H1 (cell line): Measurements from ENCODE around the gene SOHLH1. TPM values are rescaled to one million over a fixed set of nuclear protein-coding genes. Genes with fewer than 3 reads are reported as not detected.

ENCODE experiments used
- CTCF ChIA-PET: fragments of 300-600 bp; sonication (Branson Sonifier 250); formaldehyde crosslinking; loops from one replicate; lab custom pipeline; 2021; ENCODE audit not compliant: partially characterized antibody; lab: Charles Lee
- POLR2A ChIA-PET: fragments of 300-600 bp; sonication (Branson Sonifier 250); formaldehyde crosslinking; loops from one replicate; lab custom pipeline; 2021; ENCODE audit warnings: inconsistent platforms; ENCODE audit not compliant: partially characterized antibody; lab: Charles Lee
- DNase-seq, 2 experiments: peaks; one replicate each; pipeline versions ENCODE4 v3.0.0 to v3.0.0-alpha.2; 2010 to 2022; ENCODE audit warnings: low spot score in 2 of 2, low read depth in 1 of 2, mixed read lengths in 1 of 2
- FAIRE-seq: peaks from 2 replicates; lab custom pipeline; 2011; peaks lifted over from hg19 to GRCh38; lab: Jason Lieb, UNC
- H2AFZ ChIP-seq: 2 replicates; pipeline ENCODE4 v1.8.1; 2012; ENCODE audit warnings: low read length, inconsistent platforms
- H2AK5ac ChIP-seq: 2 replicates; pipeline ENCODE4 v1.6.1; 2013; ENCODE audit warnings: low read depth, low read length
- H2BK120ac ChIP-seq: replicated peaks from 2 replicates; pipeline ENCODE3; 2013; ENCODE audit warnings: low read depth, low read length, inconsistent platforms
- H2BK12ac ChIP-seq: 2 replicates; pipeline ENCODE4 v1.6.1; 2013; ENCODE audit warnings: low read depth, low read length
- H2BK15ac ChIP-seq: 2 replicates; pipeline ENCODE4 v1.6.1; 2013; ENCODE audit warnings: low read length
- H2BK20ac ChIP-seq: 2 replicates; pipeline ENCODE4 v1.6.1; 2013; ENCODE audit warnings: low read length
- H2BK5ac ChIP-seq: 2 replicates; pipeline ENCODE4 v1.6.1; 2013; ENCODE audit warnings: low read depth, low read length
- H3K14ac ChIP-seq: 2 replicates; pipeline ENCODE4 v1.6.1; 2013; ENCODE audit warnings: inconsistent platforms; ENCODE audit not compliant: insufficient read length
- H3K18ac ChIP-seq: 2 replicates; pipeline ENCODE4 v1.6.1; 2013; ENCODE audit warnings: low read length; ENCODE audit errors: extremely low read depth
- H3K23ac ChIP-seq: 2 replicates; pipeline ENCODE4 v1.6.1; 2013; ENCODE audit warnings: inconsistent platforms; ENCODE audit not compliant: insufficient read length
- H3K23me2 ChIP-seq: 2 replicates; pipeline ENCODE4 v1.6.1; 2013; ENCODE audit warnings: low read depth, low read length
- H3K27ac ChIP-seq: 2 replicates; pipeline ENCODE4 v1.6.1; 2011; ENCODE audit warnings: low read depth, low read length, inconsistent platforms
- H3K27me3 ChIP-seq, 4 experiments: replicated peaks in 1 of 4; 1 replicate in 1 of 4; 2 replicates in 3 of 4; pipeline versions ENCODE4 v1.6.1 to v1.8.1; 2011 to 2013; ENCODE audit warnings: low read length in 3 of 4, mild to moderate bottlenecking in 3 of 4, inconsistent platforms in 2 of 4, mixed read lengths in 2 of 4, moderate library complexity in 1 of 4; ENCODE audit not compliant: control insufficient read depth in 3 of 4, insufficient read depth in 3 of 4; ENCODE audit errors: extremely low read depth in 1 of 4
- H3K36me3 ChIP-seq, 4 experiments: 2 replicates each; pipeline versions ENCODE4 v1.6.1 to v1.8.1; 2011 to 2013; ENCODE audit warnings: mild to moderate bottlenecking in 4 of 4, low read length in 3 of 4, moderate library complexity in 2 of 4, control low read depth in 1 of 4, inconsistent platforms in 1 of 4; ENCODE audit not compliant: insufficient read depth in 4 of 4, control insufficient read depth in 2 of 4
- H3K4ac ChIP-seq: replicated peaks from 2 replicates; pipeline ENCODE3; 2013; ENCODE audit warnings: low read length, low read depth, mixed read lengths, inconsistent platforms; ENCODE audit not compliant: insufficient read length
- H3K4me1 ChIP-seq, 4 experiments: replicated peaks in 1 of 4; 1 replicate in 1 of 4; 2 replicates in 3 of 4; pipeline versions ENCODE4 v1.6.1 to v1.8.1; 2011 to 2013; ENCODE audit warnings: low read length in 3 of 4, inconsistent platforms in 2 of 4, mixed read lengths in 1 of 4; ENCODE audit not compliant: insufficient read depth in 4 of 4, control insufficient read depth in 3 of 4
- H3K4me2 ChIP-seq, 2 experiments: 2 replicates each; pipeline versions ENCODE4 v1.6.1 to v1.8.1; 2011 to 2013; ENCODE audit warnings: low read depth in 2 of 2, low read length in 2 of 2, control low read depth in 1 of 2, inconsistent platforms in 1 of 2, mild to moderate bottlenecking in 1 of 2; ENCODE audit not compliant: insufficient read depth in 1 of 2
- H3K4me3 ChIP-seq, 4 experiments: fragments of 200-600, 300-600 bp in 1 of 4; sonication (generic), shearing (Covaris generic), sonication (Bioruptor Twin) in 1 of 4; 2 replicates each; pipeline versions ENCODE4 v1.5.1 to v1.8.1; 2011 to 2016; ENCODE audit warnings: low read length in 4 of 4, low read depth in 3 of 4, control low read depth in 2 of 4, inconsistent platforms in 2 of 4, mild to moderate bottlenecking in 2 of 4, mixed read lengths in 1 of 4, moderate library complexity in 1 of 4; ENCODE audit not compliant: insufficient read depth in 2 of 4; ENCODE audit errors: extremely low read depth in 1 of 4
- H3K56ac ChIP-seq: replicated peaks from 2 replicates; pipeline ENCODE3; 2013; ENCODE audit warnings: low read depth, mild to moderate bottlenecking, mixed read lengths, low read length, inconsistent platforms; ENCODE audit not compliant: insufficient read length
- H3K79me1 ChIP-seq: 2 replicates; pipeline ENCODE4 v1.6.1; 2013; ENCODE audit warnings: low read depth, low read length, control low read depth
- H3K79me2 ChIP-seq, 2 experiments: 2 replicates each; pipeline versions ENCODE4 v1.6.1 to v1.8.1; 2012 to 2013; ENCODE audit warnings: low read length in 2 of 2, mild to moderate bottlenecking in 2 of 2, inconsistent platforms in 1 of 2; ENCODE audit not compliant: insufficient read depth in 2 of 2, control insufficient read depth in 1 of 2
- H3K9ac ChIP-seq, 4 experiments: replicated peaks in 1 of 4; 1 replicate in 1 of 4; 2 replicates in 3 of 4; pipeline versions ENCODE4 v1.6.1 to v1.8.1; 2011 to 2013; ENCODE audit warnings: low read depth in 3 of 4, low read length in 3 of 4, control low read depth in 2 of 4, mild to moderate bottlenecking in 2 of 4, moderate library complexity in 2 of 4, inconsistent platforms in 1 of 4; ENCODE audit errors: extremely low read depth in 1 of 4
- H3K9me3 ChIP-seq, 2 experiments: 2 replicates each; pipeline versions ENCODE4 v1.6.1 to v1.8.1; 2012 to 2013; ENCODE audit warnings: mild to moderate bottlenecking in 2 of 2, moderate library complexity in 2 of 2, control low read depth in 1 of 2, inconsistent platforms in 1 of 2, low read depth in 1 of 2, low read length in 1 of 2, mixed read lengths in 1 of 2; ENCODE audit not compliant: insufficient read depth in 2 of 2
- H4K20me1 ChIP-seq, 2 experiments: replicated peaks in 1 of 2; 2 replicates each; pipeline versions ENCODE3 to v1.8.1; 2011 to 2013; ENCODE audit warnings: inconsistent platforms in 2 of 2, low read length in 2 of 2, mild to moderate bottlenecking in 1 of 2; ENCODE audit not compliant: insufficient read depth in 2 of 2, control insufficient read depth in 1 of 2
- H4K5ac ChIP-seq: 2 replicates; pipeline ENCODE4 v1.6.1; 2013; ENCODE audit warnings: low read length, low read depth, mixed read lengths, inconsistent platforms; ENCODE audit not compliant: insufficient read length
- H4K8ac ChIP-seq: 2 replicates; pipeline ENCODE4 v1.8.0; 2013; ENCODE audit warnings: mild to moderate bottlenecking, moderate library complexity, low read length, inconsistent platforms; ENCODE audit not compliant: insufficient read depth; ENCODE audit errors: extremely low read depth
- H4K91ac ChIP-seq: replicated peaks from 2 replicates; pipeline ENCODE3; 2013; ENCODE audit warnings: low read length, mixed read lengths, inconsistent platforms; ENCODE audit not compliant: insufficient read length
- ASH2L ChIP-seq: fragments of 200-600, 300-600 bp; sonication (generic); IDR thresholded peaks from one replicate; pipeline ENCODE4 v1.7.1; 2017; ENCODE audit warnings: low read length
- ATF3 ChIP-seq: IDR thresholded peaks from 2 replicates; pipeline ENCODE4 v1.6.1; 2011; ENCODE audit warnings: low read depth, mild to moderate bottlenecking, low read length; ENCODE audit not compliant: insufficient read depth
- CHD2 ChIP-seq: IDR thresholded peaks from 2 replicates; pipeline ENCODE4 v1.6.1; 2012; ENCODE audit warnings: low read length, improper control_type of control experiment
- JUN ChIP-seq: IDR thresholded peaks from 2 replicates; pipeline ENCODE4 v1.6.1; 2011; ENCODE audit warnings: low read depth, mild to moderate bottlenecking, improper control_type of control experiment, low read length
- MAX ChIP-seq: IDR thresholded peaks from 2 replicates; pipeline ENCODE4 v1.6.1; 2012; ENCODE audit warnings: inconsistent platforms
- POLR2A ChIP-seq, 2 experiments: IDR thresholded peaks; 1 replicate in 1 of 2; 2 replicates in 1 of 2; pipeline ENCODE4 v1.6.1; 2011; ENCODE audit warnings: low read depth in 2 of 2, low read length in 2 of 2, mild to moderate bottlenecking in 2 of 2; ENCODE audit errors: control extremely low read depth in 1 of 2
- POU5F1 ChIP-seq: IDR thresholded peaks from 2 replicates; pipeline ENCODE4 v1.6.1; 2011; ENCODE audit warnings: low read depth, mild to moderate bottlenecking, low read length, moderate library complexity
- RFX5 ChIP-seq: IDR thresholded peaks from 2 replicates; pipeline ENCODE4 v1.6.1; 2011; ENCODE audit warnings: low read depth, low read length, improper control_type of control experiment, borderline replicate concordance
- RNF2 ChIP-seq: fragments of 200-900, 300-1000 bp; sonication (generic); IDR thresholded peaks from 2 replicates; pipeline ENCODE4 v1.7.1; 2016; ENCODE audit warnings: borderline replicate concordance, low read depth, mild to moderate bottlenecking, antibody characterized with exemption, low read length; ENCODE audit not compliant: poor library complexity, severe bottlenecking; ENCODE audit errors: missing control alignments
- SRF ChIP-seq: IDR thresholded peaks from 2 replicates; pipeline ENCODE4 v1.6.1; 2011; ENCODE audit warnings: mild to moderate bottlenecking, low read depth, low read length, moderate library complexity
- SUZ12 ChIP-seq: fragments of 200-600 bp; sonication (generic); IDR thresholded peaks from 2 replicates; pipeline ENCODE4 v1.6.1; 2012; ENCODE audit warnings: mild to moderate bottlenecking, inconsistent platforms, low read length, moderate library complexity, mixed read lengths
- TAF7 ChIP-seq: optimal IDR thresholded peaks from 2 replicates; pipeline ENCODE3; 2011; ENCODE audit warnings: low read depth, mild to moderate bottlenecking, inconsistent platforms, low read length, moderate library complexity, borderline replicate concordance
- ZNF274 ChIP-seq: IDR thresholded peaks from 2 replicates; pipeline ENCODE4 v1.7.0; 2012; ENCODE audit warnings: low read length, borderline replicate concordance; ENCODE audit errors: extremely low read depth
- WGBS, 2 experiments: shearing (Covaris generic) in 1 of 2; methylation state at CpG; one replicate each; pipeline versions ENCODE4 v1.1.6 to v1.1.7; 2013 to 2015; ENCODE audit warnings: low lambda C conversion rate in 2 of 2, mixed read lengths in 2 of 2, inconsistent platforms in 1 of 2, low coverage in 1 of 2, missing lambda C conversion rate in 1 of 2; ENCODE audit not compliant: insufficient replicate concordance in 2 of 2, insufficient coverage in 1 of 2, insufficient read length in 1 of 2; ENCODE audit errors: extremely low coverage in 1 of 2, missing lambda C conversion rate in 1 of 2; 5-methylcytosine and 5-hydroxymethylcytosine counted together
- polyA plus RNA-seq, 7 experiments: library from polyadenylated mRNA; depleted of rRNA in 3 of 7; stranded (reverse) in 5 of 7; unstranded in 2 of 7; fragments of >200 nt in 5 of 7; fragments of 200-250 nt in 2 of 7; gene quantifications; 1 replicate in 5 of 7; 2 replicates in 1 of 7; 4 replicates in 1 of 7; pipeline versions ENCODE4 v1.2.1 to v1.2.3, GENCODE V29; 2011 to 2013; ENCODE audit warnings: missing spikeins in 2 of 7, mixed read lengths in 2 of 7
- total RNA-seq: library from RNA; stranded (reverse); fragmentation: NEBNext Ultra II Directional; extraction: Animal tissue kit (Norgen Biotek cat#: 25700); gene quantifications from 2 replicates; pipeline ENCODE4 v1.2.1, GENCODE V29; 2021

SOHLH1 gene
- total and polyA plus RNA-seq, 2 of the 8 experiments (the other 6 are each of a cell fraction or from before 2014, with no cell fraction given): 0.11 TPM; not detected in 1

- no peak overlapping the region for H3K27ac ChIP-seq
- no peak overlapping the region for H2AFZ ChIP-seq
- H4K5ac ChIP-seq: no peak overlapping the region
- no peaks in the 10 kb centered on the region; a peak in 1 of 7 replicates for H3K27me3 ChIP-seq
- no peaks in the 10 kb centered on the region for H3K23me2 ChIP-seq
- no peak overlapping the region for H3K4me3 ChIP-seq
- WGBS, 2 experiments: 90% methylated on average over 20 of the region's 22 CpGs; no CpG with 5 or more reads in 1 of the 2 experiments
- no peak overlapping the region for H3K18ac ChIP-seq
- H3K23ac ChIP-seq: no peak overlapping the region
- H2AK5ac ChIP-seq: no peak overlapping the region
- peak overlapping the region; percentile 4 for H4K91ac ChIP-seq
- H3K79me2 ChIP-seq: no peaks in the 10 kb centered on the region
- H3K4me2 ChIP-seq: no peak overlapping the region
- CTCF ChIA-PET: interaction anchor here (0.8 to 1.8 kb wide), 4 partner anchors 16 to 120 kb away, joined by 3 to 5 read pairs (median 3); no protein-coding TSS in a partner anchor
- POLR2A ChIA-PET: interaction anchor here (0.6 to 0.8 kb wide), 2 partner anchors 15 to 75 kb away, joined by 3 read pairs; no protein-coding TSS in a partner anchor
- no peaks in the 10 kb centered on the region for H3K36me3 ChIP-seq
- H3K9me3 ChIP-seq: peaks cover 3 to 5% of the 10 kb centered on the region in 2 experiments; a peak in 1 of 4 replicates
- no peak overlapping the region for H2BK120ac ChIP-seq
- H3K14ac ChIP-seq: no peak overlapping the region
- H3K56ac ChIP-seq: no peak overlapping the region
- no peaks in the 10 kb centered on the region for H3K79me1 ChIP-seq
- DNase-seq (no peak), FAIRE-seq (no peak)
- H3K4me1 ChIP-seq: peaks cover 0 to 13% (median 2%) of the 10 kb centered on the region in 4 experiments; a peak in 4 of 7 replicates
- H2BK12ac ChIP-seq: peak overlapping the region; percentile 52; the same call in 1 of the 2 replicates
- H3K9ac ChIP-seq: no peak overlapping the region
- H4K20me1 ChIP-seq: no peaks in the 10 kb centered on the region
- no peak overlapping the region for H3K4ac ChIP-seq
- peak overlapping the region; percentile 11; the same call in 1 of the 2 replicates for H2BK15ac ChIP-seq
- H2BK5ac ChIP-seq: peak overlapping the region; percentile 3; the same call in 1 of the 2 replicates
- no peak overlapping the region for H2BK20ac ChIP-seq
- no peak overlapping the region for H4K8ac ChIP-seq
- TF ChIP-seq RNF2 (no peak), ZNF274 (no peak), SRF (no peak), POU5F1 (no peak), SUZ12 (no peak), RFX5 (no peak), MAX (no peak), ASH2L (no peak), ATF3 (no peak), CHD2 (no peak), JUN (no peak), TAF7 (no peak), POLR2A (IDR thresholded peaks at IDR 0.05; ENCODE audit: control extremely low read depth in 1 of 2, low read depth in 2 of 2, low read length in 2 of 2) (no peak)
These were observed 21.6 kb downstream of the SOHLH1 start for GRCh38 chr9:135677641-135678168.
